ENCODE results near the gene RFPL4A. TPM values are rescaled to one million over a fixed set of nuclear protein-coding genes. Genes with fewer than 3 reads are reported as not detected.

RFPL4A gene
- total RNA-seq, 1 donor from 2014 or later: not detected

- DNase-seq: no peak
- no peaks in the 10 kb centered on the region for H3K36me3 ChIP-seq
- TF ChIP-seq, protein P1, sequence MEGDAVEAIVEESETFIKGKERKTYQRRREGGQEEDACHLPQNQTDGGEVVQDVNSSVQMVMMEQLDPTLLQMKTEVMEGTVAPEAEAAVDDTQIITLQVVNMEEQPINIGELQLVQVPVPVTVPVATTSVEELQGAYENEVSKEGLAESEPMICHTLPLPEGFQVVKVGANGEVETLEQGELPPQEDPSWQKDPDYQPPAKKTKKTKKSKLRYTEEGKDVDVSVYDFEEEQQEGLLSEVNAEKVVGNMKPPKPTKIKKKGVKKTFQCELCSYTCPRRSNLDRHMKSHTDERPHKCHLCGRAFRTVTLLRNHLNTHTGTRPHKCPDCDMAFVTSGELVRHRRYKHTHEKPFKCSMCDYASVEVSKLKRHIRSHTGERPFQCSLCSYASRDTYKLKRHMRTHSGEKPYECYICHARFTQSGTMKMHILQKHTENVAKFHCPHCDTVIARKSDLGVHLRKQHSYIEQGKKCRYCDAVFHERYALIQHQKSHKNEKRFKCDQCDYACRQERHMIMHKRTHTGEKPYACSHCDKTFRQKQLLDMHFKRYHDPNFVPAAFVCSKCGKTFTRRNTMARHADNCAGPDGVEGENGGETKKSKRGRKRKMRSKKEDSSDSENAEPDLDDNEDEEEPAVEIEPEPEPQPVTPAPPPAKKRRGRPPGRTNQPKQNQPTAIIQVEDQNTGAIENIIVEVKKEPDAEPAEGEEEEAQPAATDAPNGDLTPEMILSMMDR (IDR thresholded peaks at IDR 0.05; ENCODE audit: borderline replicate concordance): no peak
- no peaks in the 10 kb centered on the region for H3K4me1 ChIP-seq
- peaks cover 4% of the 10 kb centered on the region for H3K9me3 ChIP-seq (replicated peaks)
- intact Hi-C loops (cut with micrococcal nuclease): no loop called here
- no peak overlapping the region for H3K27ac ChIP-seq (replicated peaks)
- peaks cover 26% of the 10 kb centered on the region for H3K27me3 ChIP-seq (ENCODE audit: low read depth)
- H3K4me3 ChIP-seq: no peak overlapping the region
These were observed 52.4 kb downstream of the RFPL4A start for GRCh38 chr19:55811340-55811739.

- DNase-seq: no peak
- H3K27ac ChIP-seq (replicated peaks): no peak overlapping the region
- no peak overlapping the region for H3K4me3 ChIP-seq
- H3K4me1 ChIP-seq: no peaks in the 10 kb centered on the region
- intact Hi-C loops (cut with micrococcal nuclease): no loop called here
- TF ChIP-seq, protein P1 (IDR thresholded peaks at IDR 0.05; ENCODE audit: borderline replicate concordance): no peak
- peaks cover 2% of the 10 kb centered on the region for H3K9me3 ChIP-seq (replicated peaks)
- H3K36me3 ChIP-seq: no peaks in the 10 kb centered on the region
- peaks cover 31% of the 10 kb centered on the region for H3K27me3 ChIP-seq (ENCODE audit: low read depth)
These were observed 53.6 kb downstream of the RFPL4A start for GRCh38 chr19:55812449-55812848.

Other genes with a start within 250 kb of the RFPL4A start
- gene SBK2, start 222.0 kb upstream of the RFPL4A start, total RNA-seq: 6.5 TPM
- 21.1 TPM for gene SBK3, start 213.6 kb upstream of the RFPL4A start, total RNA-seq
- 11.5 TPM for gene ZNF579, start 178.2 kb upstream of the RFPL4A start, total RNA-seq
- gene FIZ1, start 159.6 kb upstream of the RFPL4A start, total RNA-seq: 16.0 TPM
- gene ZNF524, start 158.8 kb upstream of the RFPL4A start, total RNA-seq: 15.6 TPM
- 17.0 TPM for gene ZNF865, start 153.4 kb upstream of the RFPL4A start, total RNA-seq
- 13.2 TPM for gene ZNF784, start 134.5 kb upstream of the RFPL4A start, total RNA-seq
- gene ZNF580, start 118.1 kb upstream of the RFPL4A start, total RNA-seq: 11.8 TPM
- gene ZNF581, start 115.4 kb upstream of the RFPL4A start, total RNA-seq: 7.1 TPM
- 14.6 TPM for gene CCDC106, start 110.9 kb upstream of the RFPL4A start, total RNA-seq
- 74.0 TPM for gene U2AF2, start 104.1 kb upstream of the RFPL4A start, total RNA-seq
- 205 TPM for gene EPN1, start 83.9 kb upstream of the RFPL4A start, total RNA-seq
- gene NLRP9, start 20.7 kb upstream of the RFPL4A start, total RNA-seq: not detected
- not detected for gene RFPL4AL1, start 10.0 kb downstream of the RFPL4A start, total RNA-seq
- gene NLRP11, start 72.9 kb downstream of the RFPL4A start, total RNA-seq: not detected
- not detected for gene NLRP4, start 77.4 kb downstream of the RFPL4A start, total RNA-seq
- not detected for gene NLRP13, start 173.2 kb downstream of the RFPL4A start, total RNA-seq
- gene NLRP8, start 188.7 kb downstream of the RFPL4A start, total RNA-seq: not detected
- not detected for gene NLRP5, start 227.7 kb downstream of the RFPL4A start, total RNA-seq

Data from left ventricle myocardium inferior (tissue), 1 donor.